CD8-positive, alpha-beta memory T cell (primary cell): ENCODE data around the gene ALDH1L2. TPM values are rescaled to one million over a fixed set of nuclear protein-coding genes. Genes with fewer than 3 reads are reported as not detected.

Source experiments
- CTCF ChIA-PET: fragments of 350-600 bp; sonication (Branson Sonifier 250); formaldehyde crosslinking; loops from one replicate; lab custom pipeline; 2021; ENCODE audit warnings: antibody characterized with exemption; lab: Charles Lee
- POLR2A ChIA-PET: fragments of 350-600 bp; sonication (Branson Sonifier 250); formaldehyde crosslinking; loops from one replicate; lab custom pipeline; 2021; ENCODE audit warnings: antibody characterized with exemption; lab: Charles Lee
- DNase-seq, 5 donors: peaks; one replicate each; pipeline versions ENCODE4 v3.0.0 to v3.0.0-alpha.2; 2020 to 2022; ENCODE audit warnings: mixed read lengths in 1 of 5
- H3K27ac ChIP-seq: one replicate; pipeline ENCODE4 v1.7.0; 2013; ENCODE audit warnings: low read depth, mild to moderate bottlenecking, low read length, moderate library complexity
- H3K27me3 ChIP-seq: 2 replicates; pipeline ENCODE4 v1.7.0; 2013; ENCODE audit warnings: low read length, mild to moderate bottlenecking; ENCODE audit not compliant: insufficient read depth, poor library complexity, severe bottlenecking
- H3K36me3 ChIP-seq: 2 replicates; pipeline ENCODE4 v1.7.0; 2013; ENCODE audit warnings: mild to moderate bottlenecking, low read length, moderate library complexity; ENCODE audit not compliant: insufficient read depth
- H3K4me1 ChIP-seq: 2 replicates; pipeline ENCODE4 v1.7.0; 2013; ENCODE audit warnings: mild to moderate bottlenecking, low read length, moderate library complexity; ENCODE audit not compliant: insufficient read depth
- H3K4me3 ChIP-seq: 2 replicates; pipeline ENCODE4 v1.7.0; 2013; ENCODE audit warnings: mild to moderate bottlenecking, low read length
- H3K9me3 ChIP-seq: 2 replicates; pipeline ENCODE4 v1.7.0; 2013; ENCODE audit warnings: mild to moderate bottlenecking, low read length
- H3K27ac Mint-ChIP-seq, 8 donors: one replicate each; pipeline ENCODE4 v1.8.0; 2020 to 2021; ENCODE audit warnings: mixed read lengths in 8 of 8, mild to moderate bottlenecking in 6 of 8, inconsistent platforms in 3 of 8, moderate library complexity in 3 of 8
- H3K27me3 Mint-ChIP-seq, 2 donors: one replicate each; pipeline ENCODE4 v1.8.0; 2020 to 2021; ENCODE audit warnings: mixed read lengths in 2 of 2, mild to moderate bottlenecking in 1 of 2, moderate library complexity in 1 of 2
- H3K36me3 Mint-ChIP-seq, 3 donors: one replicate each; pipeline ENCODE4 v1.8.0; 2020 to 2021; ENCODE audit warnings: mixed read lengths in 3 of 3, inconsistent platforms in 1 of 3, mild to moderate bottlenecking in 1 of 3
- H3K4me1 Mint-ChIP-seq, 3 donors: one replicate each; pipeline ENCODE4 v1.8.0; 2020 to 2021; ENCODE audit warnings: mixed read lengths in 3 of 3, inconsistent platforms in 1 of 3, mild to moderate bottlenecking in 1 of 3
- H3K4me3 Mint-ChIP-seq, 7 donors: one replicate each; pipeline ENCODE4 v1.8.0; 2020 to 2021; ENCODE audit warnings: mixed read lengths in 7 of 7, mild to moderate bottlenecking in 6 of 7, moderate library complexity in 4 of 7, inconsistent platforms in 2 of 7
- H3K9me3 Mint-ChIP-seq, 5 donors: one replicate each; pipeline ENCODE4 v1.8.0; 2020 to 2022; ENCODE audit warnings: mixed read lengths in 5 of 5, mild to moderate bottlenecking in 3 of 5, moderate library complexity in 2 of 5, inconsistent platforms in 1 of 5
- polyA plus RNA-seq: library from polyadenylated mRNA; unstranded; fragments of 300-500 nt; fragmentation: Illumina TruSeq; gene quantifications from one replicate; pipeline ENCODE4 v1.2.3, GENCODE V29; 2021
- total RNA-seq, 2 experiments: library from RNA; stranded (reverse); gene quantifications; one replicate each; pipeline ENCODE4 v1.2.3, GENCODE V29; 2021

The ALDH1L2 gene
- total and polyA plus RNA-seq, 3 experiments from 2014 or later: 0.69 to 0.72 TPM; not detected in 1

DNA sequence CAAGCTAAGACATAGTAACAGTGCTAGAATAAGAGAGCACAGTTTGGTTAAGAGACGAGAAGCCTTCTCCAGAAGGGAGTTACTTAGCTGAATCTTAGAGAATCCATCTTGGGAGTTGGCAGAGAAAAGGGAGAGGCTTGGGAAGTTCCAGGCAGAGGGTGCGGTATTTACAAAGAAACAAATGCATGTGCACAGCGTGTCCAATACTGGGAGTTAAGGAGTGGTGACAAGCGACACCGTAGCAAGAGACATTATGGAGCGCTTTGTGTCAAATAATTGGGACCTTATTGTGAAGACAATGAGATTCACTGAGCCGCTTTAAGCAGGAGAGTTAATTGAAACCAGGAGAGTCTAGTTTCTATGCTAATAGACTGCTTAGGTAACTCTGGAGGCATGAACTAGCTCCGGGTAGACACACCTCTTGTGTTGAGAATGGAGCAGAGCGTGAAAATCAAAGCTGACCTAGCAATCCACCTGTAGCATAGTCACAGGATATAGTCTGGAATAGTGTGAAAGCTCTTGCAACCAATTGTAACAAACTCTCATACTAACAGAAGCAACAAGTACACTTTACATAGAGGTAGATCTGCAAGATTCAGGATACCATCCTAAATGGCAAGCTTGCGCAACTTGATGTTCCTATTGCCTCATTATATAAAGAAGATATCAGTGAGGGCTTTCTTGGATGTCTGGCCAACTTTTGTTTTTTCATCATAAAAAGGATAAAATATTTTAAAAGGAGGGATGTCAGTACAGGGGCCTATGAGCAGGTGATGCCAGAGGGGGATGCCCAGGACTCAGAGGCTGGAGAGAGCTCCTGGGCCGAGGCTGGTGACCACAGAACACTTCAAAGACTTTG lies 5.3 kb downstream of the ALDH1L2 start:
- no peaks in the 10 kb centered on the region for H3K36me3 ChIP-seq
- no peak overlapping the region for H3K4me3 ChIP-seq
- ChIA-PET CTCF (interaction anchor here (1.5 kb wide), 1 partner anchor 697 kb away, joined by 4 read pairs; no protein-coding TSS in a partner anchor), POLR2A (no interaction called here)
- H3K27me3 Mint-ChIP-seq: peaks cover 11 to 44% of the 10 kb centered on the region in 2 donors
- DNase-seq: no peak
- H3K27ac ChIP-seq: no peak overlapping the region
- H3K4me3 Mint-ChIP-seq: no peak overlapping the region
- H3K27ac Mint-ChIP-seq: no peak overlapping the region
- peaks cover 4 to 6% (median 5%) of the 10 kb centered on the region in 3 donors for H3K4me1 Mint-ChIP-seq
- H3K9me3 Mint-ChIP-seq: peaks cover 0 to 1% (median 0%) of the 10 kb centered on the region in 5 donors
- H3K9me3 ChIP-seq: no peaks in the 10 kb centered on the region
- H3K36me3 Mint-ChIP-seq: peaks cover 0 to 5% (median 0%) of the 10 kb centered on the region in 3 donors
- H3K4me1 ChIP-seq: peaks cover 7% of the 10 kb centered on the region
- H3K27me3 ChIP-seq: peaks cover 27% of the 10 kb centered on the region

DNA sequence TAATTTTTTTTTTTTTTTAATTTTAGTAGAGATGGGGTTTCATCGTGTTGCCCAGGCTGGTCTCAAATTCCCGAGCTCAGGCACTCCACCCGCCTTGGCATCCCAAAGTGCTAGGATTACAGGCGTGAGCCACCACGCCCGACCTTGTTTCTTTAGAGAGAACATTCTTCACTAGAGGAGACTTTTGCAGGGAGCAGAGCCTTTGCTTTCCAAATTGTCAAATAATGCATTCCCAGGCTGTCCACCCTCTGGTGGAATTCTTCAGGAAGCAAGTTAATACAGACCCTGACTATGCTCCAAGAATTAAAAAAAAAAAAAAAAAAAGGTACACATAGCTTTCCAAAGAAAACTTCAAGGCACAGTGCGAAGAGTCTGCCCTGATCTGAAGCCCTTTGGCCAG lies 6.8 kb downstream of the ALDH1L2 start:
- H3K4me3 Mint-ChIP-seq: no peak overlapping the region
- peaks cover 12% of the 10 kb centered on the region for H3K27me3 ChIP-seq
- no peak overlapping the region for H3K4me3 ChIP-seq
- H3K27me3 Mint-ChIP-seq: peaks cover 3 to 34% of the 10 kb centered on the region in 2 donors
- H3K4me1 ChIP-seq: no peaks in the 10 kb centered on the region
- H3K9me3 Mint-ChIP-seq: no peaks in the 10 kb centered on the region
- CTCF ChIA-PET: no interaction called here
- no peaks in the 10 kb centered on the region for H3K9me3 ChIP-seq
- H3K36me3 ChIP-seq: no peaks in the 10 kb centered on the region
- POLR2A ChIA-PET: no interaction called here
- H3K27ac Mint-ChIP-seq: no peak overlapping the region
- no peaks in the 10 kb centered on the region for H3K4me1 Mint-ChIP-seq
- no peak for DNase-seq
- H3K27ac ChIP-seq: no peak overlapping the region
- peaks cover 0 to 5% (median 0%) of the 10 kb centered on the region in 3 donors for H3K36me3 Mint-ChIP-seq

GRCh38 chr12:105076913-105077312 lies 7.3 kb downstream of the ALDH1L2 start:
- ChIA-PET POLR2A (no interaction called here), CTCF (no interaction called here)
- Mint-ChIP-seq H3K4me3 (no peak overlapping the region), H3K36me3 (peaks cover 0 to 3% (median 0%) of the 10 kb centered on the region in 3 donors), H3K4me1 (no peaks in the 10 kb centered on the region), H3K27me3 (peaks cover 3 to 32% of the 10 kb centered on the region in 2 donors), H3K27ac (no peak overlapping the region), H3K9me3 (no peaks in the 10 kb centered on the region)
- DNase-seq: no peak
- Histone ChIP-seq H3K9me3 (no peaks in the 10 kb centered on the region), H3K27ac (no peak overlapping the region), H3K36me3 (no peaks in the 10 kb centered on the region), H3K27me3 (peaks cover 9% of the 10 kb centered on the region), H3K4me1 (no peaks in the 10 kb centered on the region), H3K4me3 (no peak overlapping the region)

GRCh38 chr12:105076098-105076497 lies 8.2 kb downstream of the ALDH1L2 start:
- H3K4me3 Mint-ChIP-seq: no peak overlapping the region
- H3K27me3 ChIP-seq: peaks cover 5% of the 10 kb centered on the region
- no peaks in the 10 kb centered on the region for H3K36me3 ChIP-seq
- no peaks in the 10 kb centered on the region for H3K9me3 ChIP-seq
- H3K27ac ChIP-seq: no peak overlapping the region
- ChIA-PET CTCF (no interaction called here), POLR2A (no interaction called here)
- DNase-seq: no peak
- no peak overlapping the region for H3K27ac Mint-ChIP-seq
- no peaks in the 10 kb centered on the region for H3K9me3 Mint-ChIP-seq
- H3K4me1 ChIP-seq: no peaks in the 10 kb centered on the region
- peaks cover 3 to 28% of the 10 kb centered on the region in 2 donors for H3K27me3 Mint-ChIP-seq
- no peaks in the 10 kb centered on the region for H3K4me1 Mint-ChIP-seq
- H3K4me3 ChIP-seq: no peak overlapping the region
- H3K36me3 Mint-ChIP-seq: peaks cover 0 to 3% (median 0%) of the 10 kb centered on the region in 3 donors

DNA sequence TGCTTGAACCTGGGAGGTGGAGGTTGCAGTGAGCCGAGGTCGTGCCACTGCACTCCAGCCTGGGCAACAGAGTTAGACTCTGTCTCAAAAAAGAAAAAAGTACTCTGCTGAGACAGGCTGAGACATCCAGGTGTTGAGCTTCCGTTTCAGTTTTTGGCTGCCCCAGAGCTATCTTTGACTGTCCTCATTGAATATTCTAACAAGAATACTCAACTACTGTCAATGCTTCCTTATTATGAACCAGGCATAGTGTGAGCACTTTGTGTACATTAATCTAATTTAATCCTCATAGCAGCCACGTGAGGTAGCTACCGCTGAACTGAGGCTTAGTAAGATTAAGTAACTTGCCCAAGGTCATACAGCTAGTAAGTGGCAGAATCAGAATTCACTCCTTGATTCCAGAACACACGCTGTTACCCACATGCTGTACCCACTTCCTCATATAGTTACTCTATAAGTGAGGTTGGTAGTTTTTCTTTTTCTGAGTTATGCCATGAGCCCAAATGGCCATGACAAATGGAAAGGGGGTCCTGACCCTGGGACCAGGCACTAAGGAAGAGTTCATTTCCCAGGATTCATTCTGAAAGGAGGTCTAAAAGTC lies 11.3 kb downstream of the ALDH1L2 start:
- Histone ChIP-seq H3K4me3 (no peak overlapping the region), H3K9me3 (no peaks in the 10 kb centered on the region), H3K36me3 (no peaks in the 10 kb centered on the region), H3K4me1 (no peaks in the 10 kb centered on the region), H3K27me3 (no peaks in the 10 kb centered on the region), H3K27ac (no peak overlapping the region)
- Mint-ChIP-seq H3K27ac (no peak overlapping the region), H3K9me3 (no peaks in the 10 kb centered on the region), H3K4me3 (no peak overlapping the region), H3K27me3 (peaks cover 2 to 16% of the 10 kb centered on the region in 2 donors), H3K36me3 (peaks cover 0 to 3% (median 0%) of the 10 kb centered on the region in 3 donors), H3K4me1 (no peaks in the 10 kb centered on the region)
- POLR2A ChIA-PET: no interaction called here
- CTCF ChIA-PET: no interaction called here
- no peak for DNase-seq

DNA sequence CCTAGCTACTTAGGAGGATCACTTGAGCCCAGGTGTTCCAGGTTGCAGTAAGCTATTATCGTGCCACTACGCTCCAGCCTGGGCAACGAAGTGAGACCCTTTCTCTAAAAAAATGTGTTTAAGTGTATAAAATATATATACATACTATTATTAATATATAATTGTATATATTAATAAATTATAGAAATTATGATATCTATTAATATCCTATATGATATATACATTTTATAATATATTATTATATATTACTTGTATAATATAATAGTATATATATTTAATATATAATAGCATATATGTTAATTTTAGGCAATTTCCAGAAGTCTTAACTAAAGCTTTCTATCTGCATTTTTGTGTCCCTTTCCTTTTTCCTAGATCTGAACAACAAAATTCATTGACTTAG lies 12.3 kb downstream of the ALDH1L2 start:
- Mint-ChIP-seq H3K27me3 (peaks cover 2 to 22% of the 10 kb centered on the region in 2 donors), H3K9me3 (no peaks in the 10 kb centered on the region), H3K4me3 (no peak overlapping the region), H3K4me1 (no peaks in the 10 kb centered on the region), H3K36me3 (peaks cover 0 to 3% (median 0%) of the 10 kb centered on the region in 3 donors), H3K27ac (no peak overlapping the region)
- no peak overlapping the region for H3K27ac ChIP-seq
- no peak overlapping the region for H3K4me3 ChIP-seq
- H3K36me3 ChIP-seq: no peaks in the 10 kb centered on the region
- DNase-seq: no peak
- H3K4me1 ChIP-seq: no peaks in the 10 kb centered on the region
- ChIA-PET CTCF (no interaction called here), POLR2A (no interaction called here)
- H3K27me3 ChIP-seq: no peaks in the 10 kb centered on the region
- H3K9me3 ChIP-seq: no peaks in the 10 kb centered on the region

GRCh38 chr12:105069936-105070702 lies 14.1 kb downstream of the ALDH1L2 start:
- Mint-ChIP-seq H3K27ac (no peak overlapping the region), H3K36me3 (peaks cover 0 to 3% (median 0%) of the 10 kb centered on the region in 3 donors), H3K9me3 (no peaks in the 10 kb centered on the region), H3K27me3 (peaks cover 5 to 38% of the 10 kb centered on the region in 2 donors), H3K4me1 (no peaks in the 10 kb centered on the region), H3K4me3 (no peak overlapping the region)
- no peaks in the 10 kb centered on the region for H3K36me3 ChIP-seq
- no peak overlapping the region for H3K4me3 ChIP-seq
- ChIA-PET POLR2A (no interaction called here), CTCF (interaction anchor here (0.5 to 1.2 kb wide), 4 partner anchors 16 to 711 kb away, joined by 3 read pairs; no protein-coding TSS in a partner anchor)
- no peaks in the 10 kb centered on the region for H3K4me1 ChIP-seq
- no peaks in the 10 kb centered on the region for H3K9me3 ChIP-seq
- no peak overlapping the region for H3K27ac ChIP-seq
- H3K27me3 ChIP-seq: peaks cover 5% of the 10 kb centered on the region
- no peak for DNase-seq
